ENCODE data around the gene TMEM91. TPM values are rescaled to one million over a fixed set of nuclear protein-coding genes. Genes with fewer than 3 reads are reported as not detected.

The TMEM91 gene
- total and polyA plus RNA-seq, 2 of the 4 experiments (the other 2 are of a cell fraction), result 1.4 to 4.8 TPM

DNA sequence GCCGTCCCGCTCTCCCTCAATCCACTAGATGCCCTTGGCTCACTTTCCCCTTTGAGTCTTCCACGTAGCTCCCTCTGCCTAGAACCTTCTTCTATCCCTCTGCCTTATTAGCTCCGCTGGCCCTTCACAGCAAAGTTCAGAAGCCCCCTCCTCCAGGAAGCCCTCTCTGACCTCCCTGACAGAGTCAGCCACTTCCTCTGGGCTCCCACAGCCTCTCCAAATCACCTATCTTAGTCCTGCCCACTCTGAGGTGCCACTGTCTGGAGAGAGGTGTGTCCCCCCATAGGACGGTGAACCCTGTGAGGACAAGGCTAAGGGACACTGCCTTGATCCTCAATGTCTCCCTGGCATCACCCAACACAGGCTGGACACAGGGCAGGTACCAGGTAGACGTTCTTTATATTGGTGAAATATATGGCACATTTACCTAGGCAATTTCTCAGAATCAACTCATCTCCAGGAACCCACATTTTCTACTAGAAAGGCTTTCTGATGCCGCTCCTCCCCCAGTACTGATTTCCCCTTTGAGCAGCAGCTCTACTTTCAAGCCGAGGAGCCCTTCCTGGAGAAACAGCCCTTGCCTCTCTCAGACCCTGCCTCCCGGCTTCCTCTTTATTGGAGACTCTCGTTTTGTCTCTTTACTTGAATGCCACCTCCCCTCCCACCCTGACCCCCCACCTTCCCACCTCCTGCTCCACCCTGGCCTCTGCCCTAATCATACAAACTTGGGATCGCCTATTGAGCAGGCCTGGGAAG is 19.2 kb upstream of the TMEM91 start:
- H3K18ac ChIP-seq (ENCODE audit: low read depth, low read length), result no peak overlapping the region
- H3K4ac ChIP-seq (ENCODE audit: low read depth, low read length), result no peak overlapping the region
- CTCF ChIA-PET, result no interaction called here
- no TSS peak for BruUV-seq (replicated peaks)
- peaks cover 5 to 17% of the 10 kb centered on the region in 2 experiments; a peak in 3 of 4 replicates for H3K79me1 ChIP-seq (ENCODE audit: low read depth in 1 of 2, low read length in 2 of 2)
- no peak overlapping the region for H3K27ac ChIP-seq (ENCODE audit: insufficient read depth, low read length)
- H3K9ac ChIP-seq (ENCODE audit: low read depth, low read length), result no peak overlapping the region
- dilution Hi-C loops (cut with HindIII; ENCODE audit: low sequenced_read_pairs, unreplicated experiment), result no loop called here
- peaks cover 10% of the 10 kb centered on the region for H4K20me1 ChIP-seq (ENCODE audit: insufficient read depth, low read length)
- H4K5ac ChIP-seq (ENCODE audit: low read depth, low read length), result no peak overlapping the region
- H3K9me1 ChIP-seq (ENCODE audit: insufficient read depth, low read length), result peaks cover 3% of the 10 kb centered on the region; the same call in 1 of the 2 replicates
- ATAC-seq (ENCODE audit: low read depth), result no peak
- in situ Hi-C loops (cut with MboI; ENCODE audit: low sequenced_read_pairs), result no loop called here
- no peak overlapping the region for H3K14ac ChIP-seq (replicated peaks; ENCODE audit: low read depth, low read length)
- DNase-seq, result no peak
- H3K23ac ChIP-seq (ENCODE audit: low read depth, low read length), result no peak overlapping the region
- no peak overlapping the region for H4K91ac ChIP-seq (ENCODE audit: insufficient read depth, low read depth, low read length)
- H2BK5ac ChIP-seq (ENCODE audit: low read depth, low read length, poor library complexity, severe bottlenecking), result no peak overlapping the region
- no peak overlapping the region for H2BK20ac ChIP-seq (ENCODE audit: low read depth, low read length)
- no peak overlapping the region for H2AFZ ChIP-seq (replicated peaks; ENCODE audit: low read length, poor library complexity)
- H4K8ac ChIP-seq (ENCODE audit: low read depth in 2 of 2, low read length in 2 of 2), result no peak overlapping the region
- no peak overlapping the region for H2AK9ac ChIP-seq (replicated peaks; ENCODE audit: low read depth, low read length, poor library complexity)
- POLR2A ChIA-PET (ENCODE audit: unreplicated experiment), result no interaction called here
- no peak overlapping the region for H2AK5ac ChIP-seq (ENCODE audit: low read depth, low read length)
- H3K36me3 ChIP-seq (ENCODE audit: control insufficient read depth, insufficient read depth, low read length), result no peaks in the 10 kb centered on the region
- H3K4me2 ChIP-seq (ENCODE audit: low read depth, low read length), result no peak overlapping the region
- no peaks in the 10 kb centered on the region for H3K27me3 ChIP-seq (ENCODE audit: control insufficient read depth, insufficient read depth, low read length)
- no peak overlapping the region for H3K56ac ChIP-seq (ENCODE audit: extremely low read depth, insufficient read depth, low read length)
- no peaks in the 10 kb centered on the region for H3K4me1 ChIP-seq (ENCODE audit: control insufficient read depth, insufficient read depth, low read length)
- no peak overlapping the region for H2BK120ac ChIP-seq (ENCODE audit: low read depth, low read length)
- no peak overlapping the region for H2BK15ac ChIP-seq (ENCODE audit: low read depth, low read length)
- intact Hi-C loops (cut with micrococcal nuclease), result no loop called here
- no peak overlapping the region for H3K4me3 ChIP-seq (ENCODE audit: insufficient read depth, low read depth, low read length)
- WGBS, 2 experiments (ENCODE audit: extremely low coverage in 2 of 2, insufficient read length in 1 of 2), result 100% methylated on average over 1 of the region's 11 CpGs; no CpG with 5 or more reads in 1 of the 2 experiments
- no peak for TF ChIP-seq MAFK (IDR thresholded peaks at IDR 0.05; ENCODE audit: low read depth, low read length)
- TF ChIP-seq, protein P1, sequence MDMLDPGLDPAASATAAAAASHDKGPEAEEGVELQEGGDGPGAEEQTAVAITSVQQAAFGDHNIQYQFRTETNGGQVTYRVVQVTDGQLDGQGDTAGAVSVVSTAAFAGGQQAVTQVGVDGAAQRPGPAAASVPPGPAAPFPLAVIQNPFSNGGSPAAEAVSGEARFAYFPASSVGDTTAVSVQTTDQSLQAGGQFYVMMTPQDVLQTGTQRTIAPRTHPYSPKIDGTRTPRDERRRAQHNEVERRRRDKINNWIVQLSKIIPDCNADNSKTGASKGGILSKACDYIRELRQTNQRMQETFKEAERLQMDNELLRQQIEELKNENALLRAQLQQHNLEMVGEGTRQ (IDR thresholded peaks at IDR 0.05; ENCODE audit: low read depth, low read length), result no peak
- TF ChIP-seq RCOR1 (IDR thresholded peaks at IDR 0.05; ENCODE audit: insufficient replicate concordance, low read length), result no peak
- no peak for TF ChIP-seq SMC3 (IDR thresholded peaks at IDR 0.05; ENCODE audit: low read depth, low read length)
- TF ChIP-seq, protein P2, sequence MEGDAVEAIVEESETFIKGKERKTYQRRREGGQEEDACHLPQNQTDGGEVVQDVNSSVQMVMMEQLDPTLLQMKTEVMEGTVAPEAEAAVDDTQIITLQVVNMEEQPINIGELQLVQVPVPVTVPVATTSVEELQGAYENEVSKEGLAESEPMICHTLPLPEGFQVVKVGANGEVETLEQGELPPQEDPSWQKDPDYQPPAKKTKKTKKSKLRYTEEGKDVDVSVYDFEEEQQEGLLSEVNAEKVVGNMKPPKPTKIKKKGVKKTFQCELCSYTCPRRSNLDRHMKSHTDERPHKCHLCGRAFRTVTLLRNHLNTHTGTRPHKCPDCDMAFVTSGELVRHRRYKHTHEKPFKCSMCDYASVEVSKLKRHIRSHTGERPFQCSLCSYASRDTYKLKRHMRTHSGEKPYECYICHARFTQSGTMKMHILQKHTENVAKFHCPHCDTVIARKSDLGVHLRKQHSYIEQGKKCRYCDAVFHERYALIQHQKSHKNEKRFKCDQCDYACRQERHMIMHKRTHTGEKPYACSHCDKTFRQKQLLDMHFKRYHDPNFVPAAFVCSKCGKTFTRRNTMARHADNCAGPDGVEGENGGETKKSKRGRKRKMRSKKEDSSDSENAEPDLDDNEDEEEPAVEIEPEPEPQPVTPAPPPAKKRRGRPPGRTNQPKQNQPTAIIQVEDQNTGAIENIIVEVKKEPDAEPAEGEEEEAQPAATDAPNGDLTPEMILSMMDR (conservative IDR thresholded peaks at IDR 0.05; ENCODE audit: low read depth, low read length), result no peak
- TF ChIP-seq CHD1 (IDR thresholded peaks at IDR 0.05; ENCODE audit: low read depth, low read length), result no peak
- TF ChIP-seq, protein P3, sequence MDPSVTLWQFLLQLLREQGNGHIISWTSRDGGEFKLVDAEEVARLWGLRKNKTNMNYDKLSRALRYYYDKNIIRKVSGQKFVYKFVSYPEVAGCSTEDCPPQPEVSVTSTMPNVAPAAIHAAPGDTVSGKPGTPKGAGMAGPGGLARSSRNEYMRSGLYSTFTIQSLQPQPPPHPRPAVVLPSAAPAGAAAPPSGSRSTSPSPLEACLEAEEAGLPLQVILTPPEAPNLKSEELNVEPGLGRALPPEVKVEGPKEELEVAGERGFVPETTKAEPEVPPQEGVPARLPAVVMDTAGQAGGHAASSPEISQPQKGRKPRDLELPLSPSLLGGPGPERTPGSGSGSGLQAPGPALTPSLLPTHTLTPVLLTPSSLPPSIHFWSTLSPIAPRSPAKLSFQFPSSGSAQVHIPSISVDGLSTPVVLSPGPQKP (IDR thresholded peaks at IDR 0.05; ENCODE audit: borderline replicate concordance, low read depth, low read length), result no peak
- no peak for TF ChIP-seq RFX5 (IDR thresholded peaks at IDR 0.05; ENCODE audit: low read depth, low read length)
- no peak for TF ChIP-seq MAZ (IDR thresholded peaks at IDR 0.05; ENCODE audit: borderline replicate concordance, low read depth, low read length)
- no peak for TF ChIP-seq FOS (IDR thresholded peaks at IDR 0.05; ENCODE audit: low read depth, low read length)
- no peak for TF ChIP-seq MXI1 (IDR thresholded peaks at IDR 0.05; ENCODE audit: borderline replicate concordance, low read depth, low read length)
- no peak for TF ChIP-seq POLR2A (IDR thresholded peaks at IDR 0.05; ENCODE audit: low read depth, low read length)
- TF ChIP-seq RAD21 (IDR thresholded peaks at IDR 0.05; ENCODE audit: low read length), result no peak
- TF ChIP-seq BHLHE40 (IDR thresholded peaks at IDR 0.05; ENCODE audit: low read depth, low read length), result no peak
- TF ChIP-seq CEBPB (IDR thresholded peaks at IDR 0.05; ENCODE audit: low read depth, low read length), result no peak
- no peak for TF ChIP-seq NFE2L2 (IDR thresholded peaks at IDR 0.05; ENCODE audit: low read depth, low read length)
- no peaks in the 10 kb centered on the region for H3K9me3 ChIP-seq (ENCODE audit: control insufficient read depth, insufficient read depth, low read length)
